DMS114 treated with DMSO at 0.1 percent for 48 hours (cell line): Measurements from ENCODE around the gene HNRNPA1.

ENCODE experiments used
- DNase-seq: peaks from one replicate; lab custom pipeline; 2025; ENCODE audit not compliant: unreplicated experiment; lab: John Stamatoyannopoulos, UW

Gene HNRNPA1

GRCh38 chr12:54333420-54334034 is 53.0 kb downstream of the HNRNPA1 start:
- DNase-seq: no peak
